ENCODE results near the gene ZBTB37.

The ZBTB37 gene

GRCh38 chr1:173894189-173894588 lies 26.0 kb downstream of the ZBTB37 start:
- Histone ChIP-seq H3K36me3 (peaks cover 0 to 20% (median 0%) of the 10 kb centered on the region in 3 donors), H3K9me3 (no peaks in the 10 kb centered on the region), H3K4me3 (no peak overlapping the region), H3K27me3 (no peaks in the 10 kb centered on the region), H3K4me1 (no peaks in the 10 kb centered on the region), H3K27ac (no peak overlapping the region)
- TF ChIP-seq CTCF (IDR thresholded peaks at IDR 0.05): no peak
- intact Hi-C loops (cut with DNase I; ENCODE audit: low total_unique reads): no loop called here
- DNase-seq: no peak

DNA sequence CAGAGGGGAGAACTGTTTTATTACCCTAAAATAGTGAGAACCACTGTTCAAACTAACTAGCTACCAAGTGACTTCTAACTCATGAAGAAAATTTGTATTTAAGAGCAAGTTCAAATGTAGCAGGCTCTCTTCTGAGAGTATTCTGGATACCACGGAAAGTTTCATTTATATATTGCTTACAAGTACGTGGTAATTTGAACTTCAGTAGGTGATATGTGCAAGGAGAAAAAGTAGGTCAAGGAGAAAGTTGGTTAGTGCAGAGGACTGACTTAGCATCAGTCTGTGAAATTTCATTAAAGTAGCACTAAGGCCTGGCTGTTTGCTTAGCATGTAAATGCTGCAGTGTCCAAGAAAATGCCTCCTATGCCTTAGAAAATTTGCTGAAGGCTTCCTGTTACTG lies 32.2 kb downstream of the ZBTB37 start:
- Histone ChIP-seq H3K9me3 (no peaks in the 10 kb centered on the region), H3K4me1 (no peaks in the 10 kb centered on the region), H3K36me3 (peaks cover 0 to 5% (median 0%) of the 10 kb centered on the region in 3 donors), H3K27me3 (no peaks in the 10 kb centered on the region), H3K4me3 (no peak overlapping the region), H3K27ac (no peak overlapping the region)
- intact Hi-C loops (cut with DNase I; ENCODE audit: low total_unique reads): no loop called here
- TF ChIP-seq CTCF (IDR thresholded peaks at IDR 0.05): no peak
- no peak for DNase-seq

DNA sequence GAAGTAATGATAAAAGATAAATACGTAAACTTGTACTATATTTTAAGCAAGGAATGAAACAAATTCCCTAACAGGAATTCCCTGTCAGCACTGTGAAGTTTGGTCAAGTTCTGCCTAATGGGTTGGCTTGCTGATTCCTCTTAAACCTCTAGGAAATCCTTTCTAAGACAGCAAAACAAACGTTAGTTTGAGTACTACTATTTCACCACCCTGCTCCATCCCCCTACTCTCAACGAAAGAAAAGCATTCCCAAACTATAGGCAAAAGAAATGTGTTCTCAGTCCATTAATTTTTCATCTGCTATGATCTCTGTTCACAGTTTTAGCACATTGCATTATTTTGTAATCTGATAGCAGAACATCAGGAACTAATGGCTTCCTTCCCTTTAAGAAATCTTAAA lies 32.8 kb downstream of the ZBTB37 start:
- no peak overlapping the region for H3K27ac ChIP-seq
- H3K9me3 ChIP-seq: no peaks in the 10 kb centered on the region
- peaks cover 0 to 4% (median 0%) of the 10 kb centered on the region in 3 donors for H3K36me3 ChIP-seq
- H3K4me1 ChIP-seq: no peaks in the 10 kb centered on the region
- intact Hi-C loops (cut with DNase I; ENCODE audit: low total_unique reads): no loop called here
- no peaks in the 10 kb centered on the region for H3K27me3 ChIP-seq
- DNase-seq: no peak
- no peak overlapping the region for H3K4me3 ChIP-seq
- no peak for TF ChIP-seq CTCF (IDR thresholded peaks at IDR 0.05)

DNA sequence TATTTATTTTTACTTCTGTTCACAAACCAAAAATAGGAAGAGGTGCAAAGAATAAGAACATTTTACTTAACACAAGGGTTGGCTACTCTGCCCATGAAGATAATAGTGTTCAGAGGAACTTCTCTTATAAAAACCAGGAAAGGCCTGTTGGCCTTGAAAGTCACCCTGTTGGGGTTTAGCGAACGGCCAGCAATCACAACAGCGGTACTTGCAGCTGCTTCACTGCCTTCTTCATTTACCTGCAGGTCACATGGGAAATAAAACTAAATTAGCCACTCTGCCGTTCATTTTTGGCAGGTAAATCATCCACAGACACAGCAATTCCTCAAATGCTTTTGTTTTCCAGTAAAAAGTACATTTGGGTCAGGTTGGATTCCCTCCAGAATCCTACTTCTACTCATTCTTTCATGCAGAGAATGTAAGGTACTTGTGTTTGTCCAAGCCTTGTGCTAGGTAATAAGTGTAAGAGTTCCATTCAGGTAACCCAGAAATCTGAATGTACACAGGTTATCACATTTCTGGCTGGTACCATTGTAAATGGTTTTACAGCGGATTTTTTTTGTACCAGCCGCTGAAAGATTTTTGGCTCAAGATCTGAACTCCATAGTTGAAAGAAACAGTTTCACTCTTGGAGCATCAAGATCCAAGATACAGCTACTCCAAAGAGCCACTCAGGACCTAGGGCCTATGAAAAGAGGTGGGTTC lies 35.8 kb downstream of the ZBTB37 start:
- H3K9me3 ChIP-seq: no peaks in the 10 kb centered on the region
- no peak overlapping the region for H3K4me3 ChIP-seq
- intact Hi-C loops (cut with DNase I; ENCODE audit: low total_unique reads): no loop called here
- H3K27ac ChIP-seq: no peak overlapping the region
- no peak for DNase-seq
- H3K27me3 ChIP-seq: no peaks in the 10 kb centered on the region
- H3K4me1 ChIP-seq: no peaks in the 10 kb centered on the region
- peaks cover 0 to 8% (median 4%) of the 10 kb centered on the region in 3 donors for H3K36me3 ChIP-seq
- no peak for TF ChIP-seq CTCF (IDR thresholded peaks at IDR 0.05)

GRCh38 chr1:173913111-173913510 lies 44.9 kb downstream of the ZBTB37 start:
- TF ChIP-seq CTCF (IDR thresholded peaks at IDR 0.05): no peak
- Histone ChIP-seq H3K27me3 (no peaks in the 10 kb centered on the region), H3K27ac (no peak overlapping the region), H3K4me1 (no peaks in the 10 kb centered on the region), H3K4me3 (no peak overlapping the region), H3K9me3 (no peaks in the 10 kb centered on the region), H3K36me3 (peaks cover 0 to 5% (median 4%) of the 10 kb centered on the region in 3 donors)
- DNase-seq: no peak
- intact Hi-C loops (cut with DNase I; ENCODE audit: low total_unique reads): no loop called here
